IPS-20b (cell line): ENCODE measurements around the gene AXDND1.
"Not testable (repeated sequence)": the region's sequence is repeated elsewhere in the genome, so short reads cannot be mapped to it uniquely, and the experiment has no call there.

Experiments
- H3K27ac ChIP-seq: one replicate; pipeline ENCODE4 v1.5.1; 2013; ENCODE audit warnings: low read length
- H3K27me3 ChIP-seq: 2 replicates; pipeline ENCODE4 v1.6.1; 2013; ENCODE audit warnings: mild to moderate bottlenecking, low read length, inconsistent platforms; ENCODE audit not compliant: insufficient read depth
- H3K36me3 ChIP-seq: 2 replicates; pipeline ENCODE4 v1.6.1; 2013; ENCODE audit warnings: low read depth, mild to moderate bottlenecking, inconsistent platforms, low read length, moderate library complexity; ENCODE audit not compliant: insufficient read depth
- H3K4me1 ChIP-seq: 2 replicates; pipeline ENCODE4 v1.6.1; 2013; ENCODE audit warnings: mild to moderate bottlenecking, control low read depth, inconsistent platforms, low read length, moderate library complexity; ENCODE audit not compliant: insufficient read depth
- H3K4me3 ChIP-seq: 2 replicates; pipeline ENCODE4 v1.5.1; 2013; ENCODE audit warnings: mild to moderate bottlenecking, low read length, inconsistent platforms
- H3K9ac ChIP-seq: 2 replicates; pipeline ENCODE4 v1.6.1; 2013; ENCODE audit warnings: low read depth, mild to moderate bottlenecking, inconsistent platforms, low read length, moderate library complexity
- H3K9me3 ChIP-seq: 2 replicates; pipeline ENCODE4 v1.6.1; 2013; ENCODE audit warnings: mild to moderate bottlenecking, low read depth, low read length, inconsistent platforms; ENCODE audit not compliant: insufficient read depth

AXDND1 gene

DNA sequence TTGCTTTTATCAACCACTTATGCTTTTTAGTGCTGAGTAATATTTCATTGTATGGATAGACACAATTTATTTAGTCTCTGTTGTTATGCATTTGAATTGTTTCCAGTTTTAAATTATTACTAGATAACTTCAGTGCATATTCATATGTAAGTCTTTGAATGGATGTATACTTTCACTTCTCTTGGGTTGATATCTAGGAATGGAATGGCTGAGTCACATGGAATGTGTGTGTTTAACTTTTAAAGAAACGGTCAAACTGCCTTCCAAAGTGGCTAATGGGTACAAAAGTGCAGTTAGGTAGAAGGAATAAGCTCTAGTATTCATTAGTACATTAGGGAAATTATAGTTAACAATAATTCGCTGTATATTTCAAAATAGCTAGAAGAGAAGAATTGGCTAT is 127.6 kb downstream of the AXDND1 start:
- no peak overlapping the region for H3K9ac ChIP-seq
- H3K4me3 ChIP-seq, result no peak overlapping the region
- H3K36me3 ChIP-seq, result no peaks in the 10 kb centered on the region
- H3K9me3 ChIP-seq, result no peaks in the 10 kb centered on the region
- no peaks in the 10 kb centered on the region for H3K4me1 ChIP-seq
- H3K27ac ChIP-seq, result no peak overlapping the region
- no peaks in the 10 kb centered on the region for H3K27me3 ChIP-seq

DNA sequence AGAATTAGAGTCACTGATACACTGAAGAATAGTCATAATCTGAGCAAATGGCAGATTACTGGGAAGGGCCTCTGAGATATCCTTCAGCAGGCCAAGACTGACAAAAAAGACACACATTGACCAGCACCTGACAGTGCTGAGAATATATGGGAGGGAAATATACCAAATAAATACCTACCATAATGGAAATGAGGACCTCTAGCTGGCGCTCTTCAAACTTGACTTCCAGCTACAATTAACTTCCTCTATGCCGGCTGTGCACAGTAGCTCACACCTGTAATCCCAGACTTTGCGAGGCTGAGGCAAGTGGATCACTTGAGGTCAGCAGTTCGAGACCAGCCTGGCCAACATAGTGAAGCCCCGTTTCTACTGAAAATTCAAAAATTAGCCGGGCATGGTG is 140.4 kb downstream of the AXDND1 start:
- Histone ChIP-seq H3K4me3 (no peak overlapping the region), H3K27me3 (no peaks in the 10 kb centered on the region), H3K9me3 (no peaks in the 10 kb centered on the region), H3K27ac (no peak overlapping the region), H3K9ac (no peak overlapping the region), H3K36me3 (no peaks in the 10 kb centered on the region), H3K4me1 (no peaks in the 10 kb centered on the region)

DNA sequence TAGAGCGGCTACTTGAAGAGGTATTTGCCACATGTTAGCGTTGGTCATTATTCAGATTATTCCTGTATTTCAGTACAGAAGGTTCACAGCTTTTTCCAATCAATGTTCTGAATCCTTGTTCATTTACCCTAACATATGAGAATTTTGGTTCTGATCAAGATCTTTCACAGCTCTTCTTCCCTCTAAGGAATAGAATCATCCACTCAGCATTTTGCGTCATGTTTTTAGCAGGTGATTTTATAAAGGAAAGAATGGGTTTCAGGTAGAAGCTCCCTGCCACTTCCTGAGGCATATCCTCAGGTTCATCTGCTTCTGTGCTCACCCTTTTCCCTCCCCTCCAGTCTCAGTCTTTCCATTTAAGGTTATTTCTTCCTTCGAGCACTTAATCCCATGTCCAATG is 143.6 kb downstream of the AXDND1 start:
- no peak overlapping the region for H3K27ac ChIP-seq
- no peaks in the 10 kb centered on the region for H3K36me3 ChIP-seq
- H3K27me3 ChIP-seq, result no peaks in the 10 kb centered on the region
- no peaks in the 10 kb centered on the region for H3K9me3 ChIP-seq
- H3K4me3 ChIP-seq, result no peak overlapping the region
- no peaks in the 10 kb centered on the region for H3K4me1 ChIP-seq
- no peak overlapping the region for H3K9ac ChIP-seq

DNA sequence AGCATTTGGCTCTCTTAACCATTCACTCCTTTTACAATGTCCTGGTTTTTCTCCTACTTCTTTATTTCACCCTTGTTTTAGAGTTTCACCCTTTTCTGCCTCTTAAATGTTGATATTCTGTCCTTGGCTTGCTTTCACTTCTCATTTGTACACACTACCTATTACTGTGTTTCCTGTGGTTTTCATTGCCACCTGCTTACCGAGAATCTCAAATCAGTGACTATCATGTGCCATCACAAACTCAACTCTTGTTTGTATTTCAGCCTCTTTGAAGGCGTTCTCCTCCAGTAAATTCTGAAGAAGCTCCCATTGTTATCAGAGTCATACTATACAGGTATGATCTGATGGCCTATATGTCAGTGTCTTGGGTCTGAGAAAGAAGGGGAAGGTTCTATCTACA is 144.3 kb downstream of the AXDND1 start:
- no peak overlapping the region for H3K9ac ChIP-seq
- H3K9me3 ChIP-seq, result no peaks in the 10 kb centered on the region
- H3K4me3 ChIP-seq, result no peak overlapping the region
- H3K4me1 ChIP-seq, result no peaks in the 10 kb centered on the region
- no peak overlapping the region for H3K27ac ChIP-seq
- no peaks in the 10 kb centered on the region for H3K27me3 ChIP-seq
- no peaks in the 10 kb centered on the region for H3K36me3 ChIP-seq

DNA sequence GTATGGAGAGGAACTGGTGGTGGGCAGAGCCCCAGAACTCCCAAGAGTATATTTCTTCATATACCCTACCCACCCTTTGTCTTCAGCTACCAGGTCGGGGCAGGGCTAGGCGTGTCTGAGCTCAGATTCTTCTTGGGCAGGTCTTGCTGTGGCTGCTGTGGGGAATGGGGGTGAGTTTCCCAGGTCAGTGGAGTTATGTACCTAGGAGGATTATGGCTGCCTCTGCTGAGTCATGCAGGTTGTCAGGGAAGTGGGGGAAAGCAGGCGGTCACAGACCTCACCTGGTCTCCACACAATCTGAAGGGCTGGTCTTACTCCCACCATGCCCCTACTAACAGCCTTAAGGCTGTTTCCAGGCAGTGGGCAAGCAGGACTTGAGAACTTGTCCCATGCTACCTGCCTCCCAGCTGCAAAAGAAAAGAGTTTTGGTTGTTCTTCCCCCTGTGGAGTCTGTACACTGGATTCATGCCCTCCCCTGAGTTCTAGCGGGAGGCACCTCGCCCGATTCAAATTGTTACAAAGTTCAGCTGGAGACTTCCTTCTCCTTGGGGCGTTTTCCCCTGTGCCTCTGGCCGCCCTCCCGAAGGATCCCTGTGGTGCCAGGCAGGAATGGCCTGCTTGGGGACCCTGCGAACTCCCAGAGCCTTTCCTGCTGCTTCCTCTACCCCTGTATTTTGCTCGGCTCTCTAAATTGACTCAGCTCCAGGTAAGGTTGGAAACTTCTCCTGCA is 151.4 kb downstream of the AXDND1 start:
- Histone ChIP-seq H3K4me3 (no peak overlapping the region), H3K36me3 (no peaks in the 10 kb centered on the region), H3K27ac (no peak overlapping the region), H3K4me1 (no peaks in the 10 kb centered on the region; the same call in 1 of the 2 replicates), H3K9me3 (no peaks in the 10 kb centered on the region), H3K27me3 (no peaks in the 10 kb centered on the region), H3K9ac (no peak overlapping the region)

DNA sequence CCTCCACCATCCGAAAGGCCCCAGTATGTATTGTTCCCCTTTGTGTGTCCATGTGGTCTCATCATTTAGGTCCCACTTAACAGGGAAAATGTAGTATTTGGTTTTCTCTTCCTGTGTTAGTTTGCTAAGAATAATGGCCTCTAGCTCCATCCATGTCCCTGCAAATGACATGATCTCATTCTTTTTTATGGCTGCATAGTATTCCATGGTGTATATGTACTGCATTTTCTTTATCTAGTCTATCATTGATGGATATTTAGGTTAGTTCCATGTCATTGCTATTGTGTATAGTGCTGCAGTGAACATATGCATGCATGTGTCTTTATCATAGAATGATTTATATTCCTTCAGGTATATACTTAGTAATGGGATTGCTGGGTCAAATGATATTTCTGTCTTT is 152.8 kb downstream of the AXDND1 start:
- not testable (repeated sequence) for H3K27ac ChIP-seq, H3K36me3 ChIP-seq, H3K4me1 ChIP-seq, H3K27me3 ChIP-seq, H3K9ac ChIP-seq, H3K4me3 ChIP-seq, H3K9me3 ChIP-seq

- no peaks in the 10 kb centered on the region for H3K27me3 ChIP-seq
- H3K9me3 ChIP-seq, result no peaks in the 10 kb centered on the region
- H3K9ac ChIP-seq, result no peak overlapping the region; the same call in 1 of the 2 replicates
- peaks cover 12% of the 10 kb centered on the region; the same call in 1 of the 2 replicates for H3K4me1 ChIP-seq
- peak overlapping the region; percentile 38; the same call in 1 of the 2 replicates for H3K4me3 ChIP-seq
- H3K27ac ChIP-seq, result peak overlapping the region; percentile 20
- H3K36me3 ChIP-seq, result no peaks in the 10 kb centered on the region
Observed at GRCh38 chr1:179529482-179530195, 163.9 kb downstream of the AXDND1 start.

DNA sequence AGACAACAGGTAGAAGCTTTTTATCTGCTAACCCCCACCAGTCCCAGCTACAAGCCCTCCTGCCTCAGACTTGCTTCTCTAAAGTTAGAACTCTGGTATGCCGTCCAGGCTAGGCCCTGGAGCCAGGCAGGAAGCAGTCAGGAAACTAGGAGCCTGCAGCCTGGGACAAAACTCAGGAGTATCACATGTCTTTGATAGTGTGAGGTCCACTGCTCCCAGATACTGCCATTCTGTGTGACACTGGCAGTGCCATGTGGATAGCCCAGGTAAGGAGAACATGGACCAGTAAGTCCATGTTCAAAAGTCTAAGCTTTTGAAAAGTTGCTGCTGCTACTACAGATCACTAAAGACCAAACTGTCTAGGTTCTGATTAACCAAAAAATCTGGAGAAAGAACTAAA is 164.6 kb downstream of the AXDND1 start:
- H3K36me3 ChIP-seq, result no peaks in the 10 kb centered on the region
- H3K4me1 ChIP-seq, result peaks cover 12% of the 10 kb centered on the region; the same call in 1 of the 2 replicates
- no peak overlapping the region for H3K4me3 ChIP-seq
- no peak overlapping the region for H3K27ac ChIP-seq
- H3K27me3 ChIP-seq, result no peaks in the 10 kb centered on the region
- H3K9ac ChIP-seq, result no peak overlapping the region
- H3K9me3 ChIP-seq, result no peaks in the 10 kb centered on the region

GRCh38 chr1:179541774-179542173 is 176.0 kb downstream of the AXDND1 start:
- Histone ChIP-seq H3K9me3 (peaks cover 15% of the 10 kb centered on the region), H3K36me3 (no peaks in the 10 kb centered on the region), H3K27ac (no peak overlapping the region), H3K4me3 (no peak overlapping the region), H3K4me1 (no peaks in the 10 kb centered on the region), H3K9ac (no peak overlapping the region), H3K27me3 (no peaks in the 10 kb centered on the region)

GRCh38 chr1:179545321-179545720 is 179.6 kb downstream of the AXDND1 start:
- Histone ChIP-seq H3K9ac (no peak overlapping the region), H3K4me3 (no peak overlapping the region), H3K27me3 (no peaks in the 10 kb centered on the region), H3K4me1 (no peaks in the 10 kb centered on the region), H3K9me3 (peaks cover 10% of the 10 kb centered on the region), H3K36me3 (no peaks in the 10 kb centered on the region), H3K27ac (no peak overlapping the region)

- no peaks in the 10 kb centered on the region for H3K36me3 ChIP-seq
- H3K27me3 ChIP-seq, result no peaks in the 10 kb centered on the region
- H3K27ac ChIP-seq, result no peak overlapping the region
- no peaks in the 10 kb centered on the region for H3K9me3 ChIP-seq
- H3K9ac ChIP-seq, result no peak overlapping the region
- H3K4me1 ChIP-seq, result no peaks in the 10 kb centered on the region
- H3K4me3 ChIP-seq, result no peak overlapping the region
Observed at GRCh38 chr1:179547021-179547535, 181.3 kb downstream of the AXDND1 start.
